ENCODE data around the gene HSPB2.
"Not testable (repeated sequence)": the region's sequence is repeated elsewhere in the genome, so short reads cannot be mapped to it uniquely, and the experiment has no call there.

Gene HSPB2

DNA sequence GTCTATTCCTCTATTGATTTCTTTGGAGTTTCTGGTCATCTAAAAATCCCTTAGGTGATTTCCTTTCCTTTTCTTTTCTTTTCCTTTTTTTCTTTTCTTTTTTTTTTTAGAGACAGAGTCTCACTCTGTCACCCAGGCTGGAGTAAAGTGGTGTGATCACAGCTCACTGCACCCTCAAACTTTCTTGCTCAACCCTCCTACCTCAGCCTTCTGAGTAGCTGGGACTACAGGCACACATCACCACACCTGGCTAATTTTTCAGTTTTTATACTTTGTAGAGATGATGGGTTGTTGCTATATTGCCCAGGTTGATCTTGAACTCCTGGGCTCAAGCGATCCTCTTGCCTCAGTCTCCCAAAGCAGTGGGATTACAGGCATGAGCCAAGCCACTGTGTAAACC is 4.2 kb downstream of the HSPB2 start:
- no peak for DNase-seq

DNA sequence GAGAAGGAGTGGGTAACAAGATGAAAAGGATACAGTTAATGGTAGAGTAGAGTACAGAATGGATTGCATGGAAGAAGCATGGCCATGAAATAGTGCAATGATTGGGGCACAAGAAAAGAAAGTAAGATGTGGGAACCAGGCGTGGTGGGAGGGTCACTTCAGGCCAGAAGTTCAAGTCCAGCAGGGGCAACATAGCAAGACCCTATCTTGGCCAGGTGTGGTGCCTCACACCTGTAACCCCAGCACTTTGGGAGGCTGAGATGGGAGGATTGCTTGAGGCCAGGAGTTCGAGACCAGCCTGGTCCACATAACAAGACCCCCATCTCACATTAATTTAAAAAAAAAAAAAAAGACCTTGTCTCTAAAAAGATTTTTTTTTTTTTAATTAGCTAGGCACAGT is 4.8 kb downstream of the HSPB2 start:
- no peak for DNase-seq

DNA sequence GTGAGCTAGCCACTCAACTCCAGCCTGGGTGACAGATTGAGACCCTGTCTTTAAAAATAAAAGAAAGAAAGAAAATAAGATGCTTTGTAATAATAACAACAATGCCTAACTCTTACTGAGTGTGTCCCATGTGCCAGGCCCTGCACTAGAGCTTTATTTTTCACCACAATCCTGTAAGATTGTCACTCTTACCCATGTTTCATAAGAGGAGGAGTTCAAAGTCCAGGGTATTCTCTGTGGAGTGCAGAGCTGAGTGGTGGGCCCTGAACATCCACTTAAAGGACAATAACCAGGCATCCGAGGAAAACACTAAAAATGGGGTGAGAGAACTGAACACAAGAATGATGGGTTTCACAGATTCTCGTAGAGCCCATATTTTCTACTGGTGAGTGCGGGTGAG is 5.3 kb downstream of the HSPB2 start:
- DNase-seq, result no peak

DNA sequence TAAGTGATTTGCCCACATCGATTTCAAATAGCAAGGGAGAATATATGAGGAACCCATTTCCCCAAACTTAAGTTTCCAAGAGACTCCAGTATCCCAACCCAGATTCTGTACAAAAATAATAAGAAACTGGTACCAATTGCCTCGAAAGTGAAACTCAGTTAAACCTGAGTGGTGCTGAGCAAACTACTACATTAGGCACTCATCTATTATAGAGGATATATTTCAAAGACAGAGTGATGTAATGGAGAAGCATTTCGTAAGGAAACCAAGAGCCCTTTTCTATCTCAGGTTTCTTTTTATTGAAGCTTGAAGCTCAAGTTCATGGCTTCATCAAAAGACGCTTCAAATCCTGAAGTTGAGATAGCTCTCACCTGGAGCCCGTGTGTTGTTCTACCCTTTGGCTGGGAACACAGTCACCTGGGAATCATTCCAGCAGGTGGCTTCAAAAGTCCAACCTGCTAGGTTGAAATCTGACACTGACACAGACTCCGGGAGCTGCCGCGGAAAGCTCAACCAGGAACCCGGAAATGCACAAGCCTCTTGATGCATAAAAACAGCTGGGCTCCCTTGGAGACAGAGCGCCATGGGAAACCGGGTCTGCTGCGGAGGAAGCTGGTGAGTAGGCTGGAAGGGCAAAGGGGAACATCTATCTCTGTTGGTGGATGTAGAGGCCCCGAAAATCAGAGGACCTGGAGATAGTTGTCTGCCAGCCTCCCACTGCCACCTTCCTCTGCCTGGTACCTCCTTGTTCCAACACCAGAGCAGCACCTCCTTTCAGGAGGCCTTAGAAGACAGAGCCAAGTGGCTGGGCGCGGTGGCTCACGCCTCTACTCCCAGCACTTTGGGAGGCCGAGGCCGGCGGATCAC is 6.1 kb downstream of the HSPB2 start, which contains the start of gene C11orf52:
TSS of gene C11orf52 (plus strand) at position 524 of the 867 bp plus-strand sequence. CDS start at position 584, 60 bp downstream.
- peak; percentile 89 for DNase-seq

DNA sequence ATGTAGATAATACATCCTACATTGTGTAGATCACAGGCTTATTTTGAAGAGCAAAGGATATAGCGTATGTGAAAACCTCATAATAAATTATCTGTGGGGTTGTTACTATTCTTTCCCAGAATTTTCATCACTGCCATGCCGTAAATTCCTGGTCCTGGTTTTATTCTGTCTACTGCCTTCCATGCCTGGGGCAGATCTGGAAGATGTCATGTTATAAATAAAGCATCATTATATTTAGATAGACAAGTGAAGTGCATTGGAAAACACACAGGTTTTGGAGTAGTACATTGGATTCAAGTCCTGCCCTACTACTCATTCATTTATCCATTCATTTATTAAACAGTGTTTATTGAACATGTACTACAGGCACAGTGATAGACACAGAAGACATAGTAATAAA is 8.4 kb downstream of the HSPB2 start:
- no peak for DNase-seq

DNA sequence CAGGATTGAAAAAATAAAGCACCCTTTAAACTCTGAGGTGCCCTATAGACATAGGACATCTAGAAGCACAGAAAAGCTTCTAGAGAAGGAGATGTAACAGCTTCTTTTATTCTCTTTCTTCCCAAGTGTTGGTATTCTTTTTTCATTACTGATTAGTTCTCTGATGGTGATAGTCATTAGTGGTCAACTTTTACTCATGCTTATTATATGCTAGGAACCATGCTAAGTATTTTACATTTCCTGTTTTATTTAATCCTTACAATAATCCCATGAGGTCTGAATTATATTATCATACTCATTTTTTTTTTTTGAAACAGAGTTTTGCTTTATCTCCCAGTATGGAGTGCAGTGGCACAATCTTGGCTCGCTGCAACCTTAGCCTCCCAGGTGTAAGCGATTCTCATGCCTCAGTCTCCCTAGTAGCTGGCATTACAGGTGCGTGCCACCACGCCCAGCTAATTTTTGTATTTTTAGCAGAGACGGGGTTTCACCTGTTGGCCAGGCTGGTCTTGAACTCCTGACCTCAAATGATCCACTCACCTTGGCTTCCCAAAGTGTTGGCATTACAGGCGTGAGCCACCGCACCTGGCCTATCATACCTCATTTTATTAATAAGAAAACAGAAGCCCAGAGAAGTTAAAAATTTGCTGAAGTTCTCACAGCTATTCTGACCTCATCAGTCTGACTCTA is 9.2 kb downstream of the HSPB2 start:
- no peak for DNase-seq

DNA sequence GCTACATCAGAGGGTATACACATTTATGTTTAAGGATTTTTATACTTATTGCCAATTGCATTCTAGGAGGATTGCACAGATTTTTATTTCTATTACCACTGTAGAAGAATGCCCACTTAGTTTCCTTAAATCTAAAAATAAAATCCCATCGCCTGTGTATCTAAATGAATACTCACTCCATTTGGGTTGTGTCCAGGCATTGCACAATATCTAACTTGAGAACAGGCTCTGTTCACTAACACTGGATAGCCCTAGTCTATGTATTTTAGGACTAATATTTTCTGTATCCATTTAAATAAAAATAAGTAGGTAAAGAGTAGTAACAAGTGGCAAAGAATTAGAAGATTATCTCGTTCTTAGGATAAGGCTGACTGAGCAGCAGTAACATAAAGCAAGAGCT is 10.3 kb downstream of the HSPB2 start:
- no peak for DNase-seq

DNA sequence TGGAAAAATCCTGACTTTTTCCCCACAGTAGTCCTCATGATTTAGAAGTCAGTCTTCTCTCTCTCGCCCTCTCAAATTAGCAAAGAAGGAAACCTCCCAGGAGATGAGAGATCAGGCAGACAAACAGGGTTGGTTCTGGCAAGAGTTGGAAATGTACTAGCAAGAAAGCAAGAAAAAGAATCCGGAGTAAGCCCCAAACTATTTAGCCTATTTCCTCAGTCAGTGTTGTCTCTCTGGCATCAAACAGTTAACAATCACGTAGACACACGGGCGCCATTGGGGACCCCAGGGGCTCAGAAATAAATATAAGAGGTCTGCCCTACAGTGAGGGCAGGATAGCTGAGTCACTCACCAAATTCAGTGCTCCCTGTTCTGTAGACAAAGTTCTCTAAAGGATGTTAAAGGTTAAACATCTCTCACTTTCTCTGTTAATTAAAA is 10.8 kb downstream of the HSPB2 start:
- DNase-seq, result peak; percentile 36

DNA sequence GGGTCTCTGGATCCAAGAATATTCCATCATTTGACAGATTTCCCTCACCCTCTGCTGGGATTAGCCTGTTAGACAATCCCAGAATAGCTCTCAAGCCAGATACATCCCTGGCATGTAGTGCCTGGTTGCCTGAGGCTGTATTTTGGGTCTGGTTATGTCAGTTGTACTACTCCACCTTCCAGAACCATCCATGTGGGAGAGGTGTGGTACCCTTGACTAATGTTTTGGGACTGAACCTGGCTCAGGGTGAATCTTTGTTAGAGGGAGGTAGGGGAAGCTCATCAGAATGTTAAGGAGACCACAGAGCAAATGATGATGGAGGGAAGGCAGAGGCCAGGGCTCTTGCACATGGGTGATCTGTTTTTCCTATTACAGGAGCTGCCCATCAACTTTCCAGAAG is 11.4 kb downstream of the HSPB2 start:
- DNase-seq, result no peak

DNA sequence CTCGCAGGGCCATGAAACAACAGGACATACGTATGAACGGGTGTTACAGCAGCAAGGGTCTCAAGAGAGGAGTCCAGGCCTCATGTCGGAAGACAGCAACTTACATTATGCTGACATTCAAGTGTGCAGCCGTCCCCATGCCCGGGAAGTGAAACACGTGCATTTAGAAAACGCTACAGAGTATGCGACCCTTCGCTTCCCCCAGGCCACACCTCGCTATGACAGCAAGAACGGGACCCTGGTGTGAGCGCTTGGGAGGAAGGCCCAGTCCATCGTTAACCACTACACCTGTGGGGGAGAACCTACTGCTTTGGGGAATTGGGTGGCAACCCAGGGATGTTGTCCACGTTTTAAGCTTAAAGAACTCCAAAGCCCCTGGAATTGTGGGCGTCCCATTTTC is 13.4 kb downstream of the HSPB2 start:
- DNase-seq, result no peak

DNA sequence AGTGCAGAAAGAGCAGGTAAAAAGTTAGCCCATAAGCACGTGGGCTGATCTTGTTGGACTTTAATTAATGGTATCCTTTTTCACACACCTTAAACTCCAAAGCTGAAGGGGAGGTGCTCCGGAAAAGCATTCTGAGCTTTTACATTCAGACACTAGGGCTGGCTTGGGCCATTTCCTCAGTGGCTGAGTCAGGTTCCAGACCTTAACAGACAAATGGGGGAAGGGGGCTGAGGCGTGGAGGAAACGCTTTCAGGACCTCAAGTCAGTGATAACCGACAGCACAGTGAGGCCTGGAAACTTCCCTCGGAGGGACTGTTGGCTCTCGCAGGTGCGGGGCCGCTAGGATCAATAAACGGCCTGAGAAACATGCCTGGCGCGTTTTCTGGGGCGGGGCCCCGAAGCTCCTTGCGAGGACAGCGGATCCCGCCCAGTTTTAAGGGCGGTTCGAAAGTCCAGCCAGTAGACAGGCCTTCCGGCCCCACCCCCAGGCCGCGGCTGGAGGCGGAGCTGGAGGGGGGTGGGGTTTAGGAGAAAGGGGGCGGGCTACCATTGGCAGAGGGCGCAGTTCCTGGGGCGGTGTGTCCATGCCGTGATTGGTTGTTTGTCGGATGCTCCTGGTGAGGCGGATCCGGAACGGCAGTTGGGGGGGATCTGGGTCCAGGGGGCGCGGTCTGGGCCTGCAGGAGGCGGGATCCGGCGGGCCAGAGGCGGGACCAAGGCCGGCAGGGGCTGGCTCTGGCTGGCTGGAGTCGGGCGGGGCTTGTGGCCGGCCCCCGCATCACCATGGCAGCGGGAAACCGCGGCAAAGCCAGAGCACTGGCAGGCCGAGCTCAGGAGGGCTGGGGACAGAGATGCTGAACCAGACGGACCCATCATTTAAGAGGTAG is 14.2 kb downstream of the HSPB2 start:
- DNase-seq, result peak; percentile 99

DNA sequence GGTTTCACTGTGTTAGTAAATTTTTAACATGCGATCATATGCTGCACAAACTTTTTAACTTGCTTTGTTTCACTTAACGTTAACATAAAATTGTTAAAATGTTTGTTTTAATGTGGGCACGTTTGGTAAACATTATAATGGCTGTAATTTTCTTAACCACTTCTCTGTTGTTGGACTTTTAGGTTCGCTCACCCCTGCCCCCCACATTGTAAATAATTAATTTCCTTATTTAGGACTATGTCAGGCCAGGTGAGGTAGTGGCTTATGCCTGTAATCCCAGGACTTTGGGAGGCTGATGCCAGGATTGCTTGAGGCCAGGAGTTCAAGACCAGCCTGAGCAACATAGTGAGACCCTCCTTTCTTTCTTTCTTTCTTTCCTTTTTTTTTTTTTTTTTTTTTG is 17.9 kb downstream of the HSPB2 start:
- no peak for DNase-seq

DNA sequence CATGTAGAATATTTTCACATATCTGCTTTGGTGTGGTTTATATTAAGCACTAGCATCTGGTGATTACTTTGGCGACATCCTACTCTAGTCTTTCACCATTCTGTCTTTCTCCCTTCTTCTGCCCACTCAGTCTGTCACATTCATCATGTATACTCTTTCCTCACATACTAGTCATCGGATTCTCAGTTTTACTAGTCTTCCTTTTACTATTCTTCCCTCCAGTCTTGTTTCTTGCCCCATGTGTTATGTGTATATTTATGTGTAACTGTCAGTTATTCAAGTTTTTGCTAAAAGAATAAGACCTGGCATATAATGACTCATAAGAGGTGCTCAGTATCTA is 20.0 kb downstream of the HSPB2 start:
- DNase-seq, result no peak

DNA sequence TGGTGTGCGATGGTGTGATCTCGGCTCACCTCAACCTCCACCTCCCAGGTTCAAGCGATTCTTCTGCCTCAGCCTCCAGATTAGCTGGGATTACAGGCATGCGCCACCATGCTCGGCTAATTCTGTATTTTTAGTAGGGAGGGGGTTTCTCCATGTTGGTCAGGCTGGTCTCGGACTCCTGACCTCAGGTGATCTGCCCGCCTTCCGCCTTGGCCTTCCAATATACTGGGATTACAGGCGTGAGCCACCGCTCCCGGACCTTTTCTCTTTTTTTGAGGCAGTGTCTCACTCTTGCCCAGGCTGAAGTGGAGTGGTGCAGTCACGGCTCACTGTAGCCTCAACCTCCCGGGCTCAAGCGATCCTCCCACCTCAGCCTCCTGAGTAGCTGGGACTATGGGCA is 20.6 kb downstream of the HSPB2 start:
- not testable (repeated sequence) for DNase-seq

DNA sequence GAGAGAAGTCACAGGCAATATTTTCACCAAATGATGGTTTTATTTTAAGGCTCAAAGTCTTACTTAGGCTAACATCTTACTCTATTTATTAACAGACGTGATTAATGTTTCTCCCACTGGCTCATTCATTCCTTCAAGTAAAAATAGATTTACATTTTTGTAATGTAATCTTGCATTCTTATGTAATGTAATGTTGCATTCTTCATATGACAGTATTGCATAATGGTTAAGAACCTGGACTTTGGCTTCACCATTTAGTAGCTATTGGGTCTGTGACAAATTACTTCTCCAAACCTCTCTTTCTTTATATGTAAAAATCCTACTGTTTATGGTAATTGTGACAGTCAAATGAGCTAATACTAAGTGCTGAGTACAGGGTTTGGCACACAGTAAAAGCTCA is 21.3 kb downstream of the HSPB2 start:
- DNase-seq, result no peak

DNA sequence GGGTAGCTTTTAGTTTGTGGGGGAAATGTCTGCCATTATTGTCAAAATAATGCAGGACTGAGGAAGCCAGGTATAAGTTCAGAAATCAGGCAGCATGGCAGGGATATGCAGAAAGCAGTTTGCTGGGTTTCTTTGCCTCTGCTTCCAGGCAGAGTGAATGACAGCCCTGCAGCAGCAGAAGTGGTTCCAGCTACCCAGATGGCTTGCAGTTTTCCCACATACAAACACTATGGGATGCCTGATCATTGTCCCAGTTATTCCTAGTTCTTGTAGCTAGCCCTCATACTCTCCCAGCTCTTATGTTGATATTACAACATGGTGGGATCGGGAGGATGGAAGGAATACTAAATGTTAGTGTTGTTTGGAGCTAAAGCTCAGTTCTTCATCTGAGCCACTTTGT is 21.8 kb downstream of the HSPB2 start:
- DNase-seq, result no peak

DNA sequence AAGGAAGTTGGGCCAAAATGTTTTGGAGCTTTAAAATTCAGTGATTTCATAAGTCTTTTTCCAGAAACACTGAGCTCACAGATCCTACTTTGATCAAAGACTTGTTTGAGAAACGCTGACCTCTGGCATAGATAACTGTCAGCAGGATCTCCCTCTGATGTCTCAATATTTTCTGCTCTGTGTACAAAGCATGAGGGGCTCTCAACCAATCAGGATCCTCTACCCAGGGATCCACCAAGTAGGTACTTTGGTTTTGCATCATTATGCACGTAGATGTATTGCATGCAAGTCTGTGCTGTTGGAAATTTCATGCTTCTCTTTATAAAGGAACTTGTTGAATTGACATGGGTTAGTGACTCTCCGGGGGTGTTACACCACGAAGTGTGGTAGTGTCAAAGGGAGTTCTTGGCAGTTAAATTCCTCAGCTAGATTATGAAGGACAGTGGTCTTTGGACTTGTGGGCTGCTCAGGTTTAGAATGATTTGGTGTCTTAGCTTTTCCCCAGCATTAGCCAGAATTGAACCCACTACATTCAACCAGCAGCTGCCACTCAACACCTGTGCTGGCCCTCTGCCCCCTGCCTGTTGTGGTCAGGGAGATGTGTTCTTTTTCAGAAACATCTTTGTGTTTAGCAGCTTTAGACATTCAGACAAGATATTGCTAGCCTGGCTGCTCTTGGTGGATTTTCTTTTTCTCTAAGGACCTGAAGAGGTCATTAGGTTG is 22.9 kb downstream of the HSPB2 start:
- DNase-seq, result no peak

DNA sequence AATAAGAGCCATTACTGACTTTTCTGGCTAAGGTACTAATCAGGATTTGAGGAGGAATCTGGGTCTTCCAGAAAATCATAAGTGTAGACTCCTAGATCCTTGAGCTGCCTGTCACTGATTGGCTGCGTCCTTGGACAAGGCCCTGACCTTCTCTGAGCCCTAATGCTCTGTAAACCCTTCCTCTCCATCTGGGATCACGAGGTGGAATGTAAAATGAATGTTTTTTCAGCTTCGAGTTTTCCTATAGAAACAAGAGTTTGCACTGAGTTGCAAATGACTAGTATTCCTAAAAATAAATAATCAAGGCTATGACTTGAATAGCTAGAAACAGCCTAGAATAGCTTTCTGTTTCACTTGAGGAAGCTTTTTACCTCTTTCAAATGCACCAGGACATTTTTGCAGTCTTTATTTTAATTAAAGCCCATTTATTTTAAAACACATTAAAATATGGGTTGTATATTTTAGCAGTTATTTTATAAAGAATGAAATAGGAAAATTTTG is 23.6 kb downstream of the HSPB2 start:
- no peak for DNase-seq

DNA sequence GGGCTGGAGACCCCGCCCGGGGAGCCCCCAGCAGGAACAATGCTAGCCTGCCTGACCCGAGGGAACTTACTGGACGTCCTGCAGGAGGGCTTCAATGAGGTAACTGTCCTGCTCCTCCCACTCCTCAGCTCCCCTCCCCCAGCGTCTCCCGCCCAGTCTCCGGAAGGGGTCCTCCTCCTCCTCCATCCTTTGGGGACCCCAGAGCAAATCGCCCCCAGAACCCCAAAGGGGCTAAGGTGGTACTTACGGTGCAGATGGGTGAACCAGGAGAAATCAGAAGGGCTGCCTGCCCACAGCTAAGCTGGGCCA is 24.9 kb downstream of the HSPB2 start:
- no peak for DNase-seq

DNA sequence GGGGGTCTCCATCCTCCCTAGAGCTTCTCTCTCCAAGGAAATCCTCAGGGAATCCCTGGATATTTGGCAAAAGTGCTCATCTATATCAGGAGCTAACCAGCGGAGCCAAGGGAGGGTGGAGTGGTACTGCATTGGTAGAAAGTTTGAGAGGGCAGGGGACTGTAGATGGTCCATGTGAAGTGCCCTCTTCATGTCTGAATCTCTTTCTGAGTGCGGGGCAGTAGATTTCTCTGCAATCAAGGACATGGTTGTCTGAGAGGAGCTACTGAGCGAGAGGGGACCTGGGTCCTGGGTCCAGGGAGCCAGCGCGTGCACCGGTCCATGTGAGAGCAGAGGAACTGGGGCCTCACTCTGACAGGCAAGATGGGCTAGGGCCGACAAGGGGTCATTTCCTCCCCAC is 25.3 kb downstream of the HSPB2 start:
- DNase-seq, result no peak

DNA sequence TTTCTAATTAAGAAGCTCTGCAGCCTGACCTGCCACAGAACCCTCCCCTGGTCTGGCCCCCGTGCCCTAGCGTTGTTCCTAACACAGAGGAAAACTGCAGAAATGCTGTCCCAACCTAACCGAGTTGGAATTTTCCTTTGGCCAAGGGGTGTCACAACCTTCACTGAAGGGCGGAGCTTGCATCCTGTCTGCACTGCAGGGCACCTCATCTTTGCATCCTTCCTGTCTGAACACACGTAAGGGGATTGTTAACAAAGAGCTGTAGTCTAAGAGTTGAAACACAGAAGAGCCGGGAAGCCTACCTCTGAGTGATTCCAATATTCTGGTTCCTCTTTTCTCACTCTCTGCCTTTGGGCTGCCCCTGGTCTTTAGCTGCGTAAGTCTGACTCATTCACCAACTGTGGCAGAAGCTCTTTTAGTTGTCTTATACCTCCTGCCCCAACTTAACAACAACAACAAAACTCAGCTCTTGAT is 26.2 kb downstream of the HSPB2 start:
- DNase-seq, result no peak

DNA sequence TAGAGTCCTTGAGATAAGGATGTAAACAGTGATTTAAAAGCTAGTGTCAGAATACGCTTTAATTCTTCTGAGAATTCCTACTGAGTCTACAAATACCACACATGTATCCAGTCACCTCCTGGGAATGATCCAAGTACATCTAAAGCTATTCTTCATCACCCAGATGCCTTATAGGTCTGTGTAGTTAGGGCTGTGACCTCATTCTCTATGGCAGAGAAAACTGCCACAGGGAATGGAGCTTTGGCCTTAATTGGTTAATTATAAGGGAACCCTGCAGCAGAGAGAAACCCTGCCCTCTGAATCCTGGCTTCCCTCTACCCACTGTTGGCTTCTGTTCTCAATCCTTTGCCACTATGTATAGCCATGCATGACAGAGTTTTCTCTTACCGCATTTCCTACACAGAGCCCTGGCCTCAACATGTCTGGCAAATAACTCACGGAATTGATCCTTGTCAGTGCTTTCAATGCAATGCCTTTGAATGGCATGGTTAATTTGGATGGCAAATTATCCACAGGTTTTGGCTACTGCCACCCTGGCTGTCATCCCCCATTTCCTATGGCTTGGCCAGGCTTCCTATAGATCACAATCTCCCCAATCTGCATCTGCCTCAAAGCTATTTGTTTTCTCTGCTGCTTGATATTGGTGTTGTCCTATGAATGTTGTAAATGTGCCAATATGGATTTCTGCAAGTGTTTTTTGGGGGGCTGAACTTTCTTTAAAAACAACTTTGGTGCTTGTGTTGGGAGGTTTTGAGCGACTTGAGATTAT is 27.5 kb downstream of the HSPB2 start:
- DNase-seq, result no peak
